Progenitor cell of endocrine pancreas (in vitro differentiated cells): ENCODE measurements around the gene ZBTB45. TPM values are rescaled to one million over a fixed set of nuclear protein-coding genes. Genes with fewer than 3 reads are reported as not detected.

Experiments
- DNase-seq: peaks from one replicate; pipeline ENCODE4 v3.0.0; 2021; ENCODE audit warnings: low spot score; ENCODE audit not compliant: unreplicated experiment
- H3K27ac Mint-ChIP-seq: 2 replicates; pipeline ENCODE4 v1.8.0; 2021; ENCODE audit warnings: mild to moderate bottlenecking, moderate library complexity, mixed read lengths
- H3K27me3 Mint-ChIP-seq: 2 replicates; pipeline ENCODE4 v1.8.0; 2021; ENCODE audit warnings: mixed read lengths
- H3K36me3 Mint-ChIP-seq: 2 replicates; pipeline ENCODE4 v1.8.0; 2022; ENCODE audit warnings: mixed read lengths; ENCODE audit not compliant: insufficient read depth
- H3K4me1 Mint-ChIP-seq: 2 replicates; pipeline ENCODE4 v1.8.0; 2021; ENCODE audit warnings: low read depth, mixed read lengths
- H3K4me3 Mint-ChIP-seq: 2 replicates; pipeline ENCODE4 v1.8.0; 2021; ENCODE audit warnings: low read depth, mild to moderate bottlenecking, moderate library complexity, mixed read lengths
- H3K9me3 Mint-ChIP-seq: 2 replicates; pipeline ENCODE4 v1.8.0; 2021; ENCODE audit warnings: low read depth, mixed read lengths
- total RNA-seq: library from RNA; stranded (reverse); gene quantifications from 2 replicates; pipeline ENCODE4 v1.2.1, GENCODE V29; 2021
- TF ChIP-seq, protein P1 (sequence below): fragments of 200-600 bp; sonication (generic); IDR thresholded peaks from one replicate; pipeline ENCODE4 v1.5.0; 2021; ENCODE audit warnings: antibody characterized with exemption, mild to moderate bottlenecking; ENCODE audit not compliant: unreplicated experiment

ZBTB45 gene
- total RNA-seq, 1 donor from 2014 or later, result 22.7 TPM

- TF ChIP-seq, protein P1, sequence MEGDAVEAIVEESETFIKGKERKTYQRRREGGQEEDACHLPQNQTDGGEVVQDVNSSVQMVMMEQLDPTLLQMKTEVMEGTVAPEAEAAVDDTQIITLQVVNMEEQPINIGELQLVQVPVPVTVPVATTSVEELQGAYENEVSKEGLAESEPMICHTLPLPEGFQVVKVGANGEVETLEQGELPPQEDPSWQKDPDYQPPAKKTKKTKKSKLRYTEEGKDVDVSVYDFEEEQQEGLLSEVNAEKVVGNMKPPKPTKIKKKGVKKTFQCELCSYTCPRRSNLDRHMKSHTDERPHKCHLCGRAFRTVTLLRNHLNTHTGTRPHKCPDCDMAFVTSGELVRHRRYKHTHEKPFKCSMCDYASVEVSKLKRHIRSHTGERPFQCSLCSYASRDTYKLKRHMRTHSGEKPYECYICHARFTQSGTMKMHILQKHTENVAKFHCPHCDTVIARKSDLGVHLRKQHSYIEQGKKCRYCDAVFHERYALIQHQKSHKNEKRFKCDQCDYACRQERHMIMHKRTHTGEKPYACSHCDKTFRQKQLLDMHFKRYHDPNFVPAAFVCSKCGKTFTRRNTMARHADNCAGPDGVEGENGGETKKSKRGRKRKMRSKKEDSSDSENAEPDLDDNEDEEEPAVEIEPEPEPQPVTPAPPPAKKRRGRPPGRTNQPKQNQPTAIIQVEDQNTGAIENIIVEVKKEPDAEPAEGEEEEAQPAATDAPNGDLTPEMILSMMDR, result no peak
- H3K36me3 Mint-ChIP-seq, result peaks cover 1% of the 10 kb centered on the region
- DNase-seq, result no peak
- no peak overlapping the region for H3K27ac Mint-ChIP-seq
- no peaks in the 10 kb centered on the region for H3K9me3 Mint-ChIP-seq
- H3K4me3 Mint-ChIP-seq, result no peak overlapping the region
- peaks cover 8% of the 10 kb centered on the region for H3K4me1 Mint-ChIP-seq
- no peaks in the 10 kb centered on the region for H3K27me3 Mint-ChIP-seq
Measured at GRCh38 chr19:58563034-58563573, 43.5 kb upstream of the ZBTB45 start.

DNA sequence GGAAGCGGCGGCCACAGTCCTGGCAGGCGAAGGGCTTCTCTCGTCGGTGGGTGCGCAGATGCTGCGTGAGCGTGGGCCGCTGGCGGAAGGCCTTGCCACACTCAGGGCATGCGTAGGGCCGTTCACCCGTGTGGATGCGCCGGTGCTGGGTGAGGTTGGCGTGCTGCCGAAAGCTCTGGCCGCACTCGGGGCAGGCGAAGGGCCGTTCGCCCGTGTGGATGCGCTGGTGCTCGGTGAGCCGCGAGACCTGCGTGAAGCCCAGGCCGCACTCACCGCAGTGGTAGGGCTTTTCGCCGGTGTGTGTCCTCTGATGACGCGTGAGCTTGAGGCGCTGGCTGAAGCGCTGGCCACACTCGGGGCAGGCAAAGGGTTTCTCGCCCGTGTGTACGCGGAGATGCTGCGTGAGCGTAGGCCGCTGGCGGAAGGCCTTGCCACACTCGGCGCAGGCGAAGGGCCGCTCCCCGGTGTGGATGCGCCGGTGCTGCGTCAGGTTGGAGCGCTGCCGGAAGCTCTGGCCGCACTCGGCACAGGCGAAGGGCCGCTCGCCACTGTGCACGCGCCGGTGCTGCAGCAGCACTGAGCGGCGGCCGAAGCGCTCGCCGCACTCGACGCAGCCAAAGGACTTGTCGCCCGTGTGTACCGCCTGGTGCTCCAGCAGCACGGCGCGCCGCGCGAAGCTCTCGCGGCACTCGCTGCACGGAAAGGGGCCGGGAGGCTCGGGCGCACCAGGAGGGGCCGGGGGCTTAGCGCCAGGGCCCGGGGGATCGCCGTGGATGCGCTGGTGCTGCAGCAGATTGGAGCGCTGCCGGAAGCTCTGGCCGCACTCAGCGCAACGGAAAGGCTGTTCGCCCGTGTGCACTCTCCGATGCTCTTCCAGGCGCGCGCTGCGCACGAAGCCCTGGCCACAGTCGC lies 42.8 kb upstream of the ZBTB45 start:
- Mint-ChIP-seq H3K27me3 (no peaks in the 10 kb centered on the region), H3K36me3 (peaks cover 1% of the 10 kb centered on the region), H3K27ac (no peak overlapping the region), H3K4me3 (no peak overlapping the region), H3K4me1 (peaks cover 12% of the 10 kb centered on the region), H3K9me3 (no peaks in the 10 kb centered on the region)
- no peak for DNase-seq
- TF ChIP-seq, protein P1, result no peak

- no peak overlapping the region for H3K27ac Mint-ChIP-seq
- H3K27me3 Mint-ChIP-seq, result no peaks in the 10 kb centered on the region
- TF ChIP-seq, protein P1, result no peak
- peak overlapping the region; percentile 14 for H3K4me3 Mint-ChIP-seq
- DNase-seq, result no peak
- H3K9me3 Mint-ChIP-seq, result no peaks in the 10 kb centered on the region
- H3K4me1 Mint-ChIP-seq, result peaks cover 18% of the 10 kb centered on the region
- H3K36me3 Mint-ChIP-seq, result peaks cover 2% of the 10 kb centered on the region
Measured at GRCh38 chr19:58561373-58562121, 41.9 kb upstream of the ZBTB45 start.

- TF ChIP-seq, protein P1, result no peak
- Mint-ChIP-seq H3K27me3 (no peaks in the 10 kb centered on the region), H3K36me3 (peaks cover 5% of the 10 kb centered on the region), H3K4me1 (peaks cover 23% of the 10 kb centered on the region), H3K27ac (no peak overlapping the region), H3K9me3 (no peaks in the 10 kb centered on the region), H3K4me3 (peak overlapping the region; percentile 31)
- no peak for DNase-seq
Measured at GRCh38 chr19:58560921-58561320, 41.3 kb upstream of the ZBTB45 start.
